ENCODE data around the gene SFXN5.
"Not testable (repeated sequence)": the region's sequence is repeated elsewhere in the genome, so short reads cannot be mapped to it uniquely, and the experiment has no call there.

The SFXN5 gene, protein sequence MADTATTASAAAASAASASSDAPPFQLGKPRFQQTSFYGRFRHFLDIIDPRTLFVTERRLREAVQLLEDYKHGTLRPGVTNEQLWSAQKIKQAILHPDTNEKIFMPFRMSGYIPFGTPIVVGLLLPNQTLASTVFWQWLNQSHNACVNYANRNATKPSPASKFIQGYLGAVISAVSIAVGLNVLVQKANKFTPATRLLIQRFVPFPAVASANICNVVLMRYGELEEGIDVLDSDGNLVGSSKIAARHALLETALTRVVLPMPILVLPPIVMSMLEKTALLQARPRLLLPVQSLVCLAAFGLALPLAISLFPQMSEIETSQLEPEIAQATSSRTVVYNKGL

DNA sequence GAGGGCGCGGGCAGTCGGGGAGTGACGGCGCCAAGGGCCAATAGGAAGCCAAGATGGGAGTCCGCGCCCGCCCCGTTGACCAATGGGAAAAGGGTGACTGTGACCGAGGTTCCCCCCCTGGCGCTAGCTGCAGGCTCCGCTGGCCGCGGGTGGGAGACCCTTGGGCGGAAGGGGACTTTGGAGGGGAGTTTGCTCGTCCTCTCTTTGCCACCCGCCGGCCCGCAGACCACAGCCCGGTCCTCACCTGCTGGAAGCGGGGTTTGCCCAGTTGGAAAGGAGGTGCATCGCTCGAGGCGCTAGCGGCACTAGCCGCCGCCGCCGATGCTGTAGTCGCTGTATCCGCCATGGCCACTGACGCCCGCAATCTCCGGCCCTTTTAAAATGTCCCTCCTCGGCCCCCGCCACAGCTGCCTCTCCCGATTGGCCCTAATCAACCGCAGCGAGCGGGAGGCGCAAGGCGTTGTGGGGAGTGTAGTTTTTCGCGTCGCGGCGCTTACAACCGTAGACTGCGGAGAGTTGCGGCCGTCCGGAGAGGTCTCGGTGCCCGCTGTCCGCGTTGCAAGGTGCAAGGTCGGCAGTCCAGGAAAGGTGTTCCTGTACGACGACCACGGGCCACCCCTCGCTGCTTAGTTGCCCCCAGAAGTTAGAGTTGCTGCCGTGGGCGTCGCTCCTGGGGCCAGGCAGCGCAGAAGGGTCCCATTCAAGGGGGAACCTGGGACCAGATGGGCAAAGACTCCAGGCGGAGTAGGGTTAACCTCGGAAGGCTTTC lies at the start of gene SFXN5:
SFXN5 (minus strand) TSS at position 353 of the 769 bp plus-strand sequence; CDS start at position 346, 7 bp downstream.
- DNase-seq: peak; percentile 96

DNA sequence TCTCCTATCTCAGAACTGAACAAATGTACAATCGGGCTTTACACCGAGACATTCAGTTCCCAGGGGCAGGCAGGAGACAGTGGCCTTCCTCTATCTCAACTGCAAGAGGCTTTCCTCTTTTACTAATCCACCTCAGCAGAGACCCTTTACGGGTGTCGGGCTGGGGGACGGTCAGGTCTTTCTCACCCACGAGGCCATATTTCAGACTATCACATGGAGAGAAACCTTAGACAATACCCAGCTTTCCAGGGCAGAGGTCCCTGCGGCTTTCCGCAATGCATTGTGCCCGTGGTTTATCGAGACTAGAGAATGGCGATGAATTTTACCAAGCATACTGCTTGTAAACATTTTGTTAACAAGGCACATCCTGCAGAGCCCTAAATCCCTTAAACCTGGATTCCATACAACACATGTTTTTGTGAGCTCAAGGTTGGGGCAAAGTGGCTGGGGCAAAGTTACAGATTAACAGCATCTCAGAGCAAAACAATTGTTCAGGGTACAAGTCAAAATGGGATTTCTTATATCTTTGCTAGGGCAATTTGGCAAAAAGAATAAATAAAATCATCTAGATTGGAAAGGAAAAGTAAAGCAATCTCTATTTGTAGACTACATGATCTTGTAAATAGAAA lies 48.2 kb upstream of the SFXN5 start:
- not testable (repeated sequence) for DNase-seq

DNA sequence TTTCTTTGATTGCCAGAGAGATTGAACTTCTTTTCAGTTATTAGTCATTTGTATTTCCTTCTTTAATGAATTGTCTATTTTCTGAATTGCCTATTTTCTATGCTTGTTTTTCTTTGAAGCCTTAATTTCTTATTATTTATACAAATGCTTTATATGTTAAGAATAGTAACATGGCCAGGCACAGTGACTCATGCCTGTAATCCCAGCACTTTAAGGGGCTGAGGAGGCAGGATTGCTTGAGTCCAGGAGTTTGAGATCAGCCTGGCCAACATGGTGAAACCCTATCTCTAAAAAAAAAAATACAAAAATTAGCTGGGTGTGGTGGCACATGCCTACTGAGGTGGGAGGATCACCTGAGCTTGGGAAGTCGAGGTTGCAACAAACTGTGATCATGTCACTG lies 45.9 kb upstream of the SFXN5 start:
- no peak for DNase-seq

DNA sequence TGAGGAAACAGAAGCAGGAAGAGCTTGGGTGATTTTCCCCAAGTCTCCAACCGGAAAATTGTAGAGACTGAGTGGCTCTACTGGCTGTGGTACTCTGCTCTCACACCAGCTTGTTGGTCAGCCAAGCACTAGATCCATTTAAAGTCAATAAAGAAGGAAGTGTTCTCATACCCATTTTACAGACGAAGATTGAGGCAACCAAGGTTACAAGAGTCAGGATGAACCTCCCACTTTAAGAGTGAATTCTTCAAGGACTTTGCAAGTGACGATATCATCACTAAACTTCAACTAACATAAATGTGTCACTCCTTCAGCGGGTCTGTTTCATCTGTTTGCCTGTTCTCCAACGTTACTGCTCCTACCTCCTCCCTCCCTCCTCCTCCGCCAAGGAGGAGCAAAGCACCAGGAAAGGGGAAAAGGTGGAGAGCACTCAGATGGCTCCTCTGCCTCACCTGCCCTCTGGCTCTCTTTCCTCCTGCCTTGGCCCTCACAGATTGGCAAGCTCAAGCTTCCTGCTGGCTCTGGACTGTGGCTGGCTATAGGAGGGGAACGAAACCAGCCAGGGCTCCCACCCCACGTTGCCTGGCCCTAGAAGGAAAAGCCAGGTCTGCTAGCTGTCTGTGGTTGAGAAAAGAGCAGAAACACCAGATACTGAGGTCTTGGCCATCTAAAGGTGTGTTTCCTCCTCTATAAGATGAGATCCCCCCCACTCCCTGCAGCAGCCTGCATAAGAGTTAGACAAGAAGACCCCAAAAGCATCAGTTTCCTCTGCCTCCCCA lies 44.9 kb upstream of the SFXN5 start:
- no peak for DNase-seq

DNA sequence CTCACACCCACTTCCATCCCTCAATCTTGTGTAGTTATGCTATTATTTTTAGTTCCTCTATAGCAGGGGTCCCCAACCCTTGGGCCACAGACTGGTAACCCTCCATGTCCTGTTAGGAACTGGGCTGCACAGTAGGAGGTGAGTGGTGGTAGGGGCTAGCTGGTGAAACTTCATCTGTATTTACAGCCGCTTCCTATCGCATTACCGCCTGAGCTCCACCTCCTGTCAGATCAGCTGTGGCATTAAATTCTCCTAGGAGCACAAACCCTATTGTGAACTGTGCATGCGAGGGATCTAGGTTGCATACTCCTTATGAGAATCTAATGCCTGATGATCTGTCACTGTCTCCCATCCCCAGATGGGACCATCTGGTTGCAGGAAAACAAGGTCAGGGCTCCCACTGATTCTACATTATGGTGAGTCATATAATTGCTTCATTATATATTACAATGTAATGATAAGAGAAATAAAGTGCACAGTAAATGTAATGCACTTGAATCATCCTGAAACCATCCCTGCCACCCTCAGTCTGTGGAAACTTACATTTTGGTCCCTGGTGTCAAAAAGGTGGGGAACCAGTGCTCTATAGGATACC lies 42.9 kb upstream of the SFXN5 start:
- peak; percentile 35 for DNase-seq

DNA sequence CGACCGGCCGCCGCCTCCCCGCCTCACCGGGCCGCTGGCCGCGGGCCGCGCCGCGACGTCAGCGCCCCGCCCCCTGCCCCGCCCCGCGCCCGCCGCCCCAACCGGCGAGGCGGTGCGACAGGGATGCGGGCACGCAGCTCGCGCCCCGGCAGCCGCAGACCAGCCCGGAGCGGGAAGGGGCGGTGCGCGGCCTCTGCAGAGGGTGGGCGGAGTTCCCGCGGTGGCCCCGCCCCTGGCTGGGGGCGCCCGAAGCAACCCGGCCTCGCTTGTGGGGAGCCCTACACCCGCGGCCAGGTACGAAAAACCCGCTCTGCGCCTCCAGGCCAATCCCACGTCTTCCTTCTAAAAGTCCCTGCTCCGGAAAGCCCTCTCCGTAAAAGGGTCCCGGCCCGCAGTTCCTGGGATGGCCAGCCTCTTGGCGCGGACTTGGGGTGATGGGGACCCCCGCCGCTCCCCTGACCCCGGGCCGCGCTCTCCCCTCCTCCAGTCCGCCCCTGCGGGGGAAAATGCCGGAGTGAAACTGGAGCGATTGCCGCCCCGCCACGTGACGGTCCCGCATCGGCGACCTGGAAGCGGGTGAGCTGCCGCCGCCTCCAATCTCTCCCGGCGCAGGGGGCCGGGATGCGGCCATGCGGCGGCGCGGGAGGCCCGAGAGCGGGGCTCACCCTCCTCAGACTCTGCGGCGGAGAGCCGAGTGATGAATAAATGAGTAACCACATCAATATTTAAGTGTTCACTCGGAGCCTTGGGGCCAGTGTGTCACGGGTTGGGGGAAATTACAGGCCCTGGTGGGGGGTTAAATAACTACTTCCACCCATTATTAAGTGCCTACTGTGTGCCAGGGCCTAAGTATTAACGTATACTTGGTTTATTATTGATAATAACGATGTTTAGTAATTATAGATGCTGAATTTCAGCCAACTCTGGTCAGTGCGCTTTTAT lies 41.7 kb upstream of the SFXN5 start, which contains the start of gene RAB11FIP5:
RAB11FIP5 (minus strand) TSS at position 36 of the 942 bp plus-strand sequence. CDS start 171 bp downstream, outside the sequence.
- DNase-seq: peak; percentile 74

DNA sequence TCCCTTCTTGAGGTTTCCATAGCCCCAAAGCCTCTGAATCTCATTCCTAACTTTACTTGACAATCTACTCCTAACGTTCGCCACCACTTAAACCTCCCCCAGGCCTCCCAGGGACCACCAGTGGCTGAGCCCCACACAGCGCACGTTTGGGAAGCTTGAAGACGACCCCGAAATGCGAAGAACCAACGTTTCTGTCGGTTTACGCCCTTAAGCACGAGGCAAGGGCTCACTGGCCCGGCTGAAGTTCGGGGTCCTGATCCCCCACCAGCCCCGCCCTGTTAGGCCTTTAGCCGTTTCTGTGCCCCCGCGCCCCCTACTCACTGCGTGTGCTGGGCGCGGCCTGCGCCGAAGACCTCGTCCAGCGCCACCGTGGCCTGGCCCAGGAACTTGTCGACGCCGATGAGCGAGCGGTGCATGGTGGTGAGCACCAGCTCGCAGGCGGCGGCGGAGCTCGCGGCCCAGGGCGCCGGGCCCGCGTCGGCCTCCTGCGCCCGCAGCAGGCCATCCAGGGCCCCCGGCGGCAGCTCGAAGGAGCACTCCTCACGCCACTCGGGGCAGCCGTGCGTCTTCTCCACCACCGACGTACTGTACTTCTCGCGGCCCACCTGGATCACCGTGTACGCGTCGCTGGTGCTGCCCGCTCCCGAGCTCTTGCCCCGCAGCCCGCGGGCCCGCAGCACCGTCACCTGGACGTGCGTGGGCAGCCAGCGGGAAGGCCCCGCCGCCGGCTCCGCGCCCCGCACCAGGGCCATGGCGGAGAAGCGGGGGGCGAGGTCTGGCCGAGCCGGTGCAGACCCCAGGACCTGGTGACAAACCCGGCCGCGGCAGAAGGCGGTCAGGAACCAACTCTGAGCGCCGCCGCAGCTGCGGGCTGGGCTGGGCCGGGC lies 40.8 kb upstream of the SFXN5 start:
- DNase-seq: peak; percentile 16

DNA sequence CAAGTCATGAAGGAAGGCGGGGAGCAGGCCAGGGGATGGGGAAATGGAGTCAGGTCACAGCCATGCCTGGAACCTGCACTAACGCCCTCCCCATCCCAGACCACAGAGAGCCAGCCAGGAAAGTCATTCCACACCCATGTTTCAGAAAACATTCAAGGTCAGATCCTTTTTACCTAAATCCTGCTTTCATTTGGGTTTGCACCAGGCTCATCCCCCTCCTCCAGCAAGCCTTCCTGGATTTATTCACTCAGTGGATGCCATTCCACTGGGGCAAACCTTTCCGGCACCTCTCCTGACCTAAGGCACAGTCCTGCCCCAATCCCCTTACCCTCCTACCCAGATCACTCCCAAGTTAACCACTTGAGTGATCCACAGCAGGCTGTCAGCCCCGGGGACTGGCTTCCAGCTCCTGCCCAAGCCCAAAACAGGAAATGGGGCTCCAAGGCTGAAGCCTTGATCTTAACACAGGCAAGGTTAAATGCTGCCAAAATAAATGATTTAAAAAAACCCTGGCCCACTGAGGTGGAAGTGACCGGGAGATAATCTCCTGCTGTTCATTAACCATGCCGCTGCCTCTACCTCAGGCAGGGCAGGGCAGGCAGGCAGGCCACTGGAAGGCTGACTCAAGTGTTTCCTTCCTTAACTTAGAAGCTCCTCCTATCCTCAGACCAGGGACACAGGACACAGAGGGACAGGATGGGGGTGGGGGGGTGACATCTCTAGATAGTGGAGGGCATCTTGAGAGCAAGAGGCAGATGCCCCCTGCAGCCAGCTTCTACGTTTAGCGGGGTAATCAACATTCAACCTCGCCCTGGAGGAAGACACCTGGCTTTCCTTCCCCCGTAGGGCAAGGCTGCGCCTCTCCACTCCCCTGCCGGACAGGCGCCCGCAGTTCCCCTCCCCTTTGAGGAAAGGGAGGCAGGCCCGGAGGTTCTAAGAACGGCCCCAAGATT lies 39.8 kb upstream of the SFXN5 start:
- peak; percentile 31 for DNase-seq

DNA sequence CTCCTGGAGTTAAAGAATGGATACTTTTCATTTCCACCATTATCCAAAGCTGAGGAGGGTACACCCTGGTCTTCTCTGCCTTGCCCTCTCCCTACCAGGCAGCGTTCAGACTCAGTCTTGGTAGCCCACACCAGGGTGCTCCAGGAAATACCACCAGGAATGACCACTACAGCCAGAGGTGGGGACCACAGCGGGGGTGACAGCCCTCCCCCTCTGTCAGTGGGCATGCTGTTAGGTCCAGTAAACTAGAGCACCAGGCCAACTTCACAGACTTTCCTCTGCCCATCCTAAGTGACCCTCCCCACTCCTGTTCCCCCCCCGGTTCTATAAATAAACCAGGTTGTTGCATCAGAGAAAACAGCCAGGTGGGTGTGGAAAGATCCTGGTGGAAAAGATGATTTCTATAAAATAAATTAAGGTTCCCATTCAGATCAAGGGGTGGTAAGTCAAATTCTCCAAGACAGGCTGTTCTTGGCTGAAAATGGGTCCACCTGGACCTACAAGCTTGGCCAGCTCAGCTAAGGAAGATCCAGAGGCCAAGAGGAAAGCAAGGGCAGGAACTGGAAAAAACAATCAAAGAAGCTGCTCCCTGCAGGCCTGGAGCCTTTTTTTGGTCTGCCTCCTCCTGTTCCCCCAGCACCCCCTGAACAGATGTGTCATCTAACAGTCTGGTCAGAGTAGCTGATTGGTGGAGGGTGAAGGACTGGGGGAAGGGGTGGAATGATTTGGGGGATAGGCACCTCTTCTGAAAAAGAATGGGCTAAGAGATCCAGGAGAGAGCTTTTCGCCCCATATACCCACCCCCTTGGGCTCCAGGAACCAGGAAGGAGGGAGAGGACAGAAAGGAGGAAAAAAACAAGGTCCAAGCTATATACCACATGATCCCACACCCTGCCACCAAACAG lies 38.9 kb upstream of the SFXN5 start:
- no peak for DNase-seq

DNA sequence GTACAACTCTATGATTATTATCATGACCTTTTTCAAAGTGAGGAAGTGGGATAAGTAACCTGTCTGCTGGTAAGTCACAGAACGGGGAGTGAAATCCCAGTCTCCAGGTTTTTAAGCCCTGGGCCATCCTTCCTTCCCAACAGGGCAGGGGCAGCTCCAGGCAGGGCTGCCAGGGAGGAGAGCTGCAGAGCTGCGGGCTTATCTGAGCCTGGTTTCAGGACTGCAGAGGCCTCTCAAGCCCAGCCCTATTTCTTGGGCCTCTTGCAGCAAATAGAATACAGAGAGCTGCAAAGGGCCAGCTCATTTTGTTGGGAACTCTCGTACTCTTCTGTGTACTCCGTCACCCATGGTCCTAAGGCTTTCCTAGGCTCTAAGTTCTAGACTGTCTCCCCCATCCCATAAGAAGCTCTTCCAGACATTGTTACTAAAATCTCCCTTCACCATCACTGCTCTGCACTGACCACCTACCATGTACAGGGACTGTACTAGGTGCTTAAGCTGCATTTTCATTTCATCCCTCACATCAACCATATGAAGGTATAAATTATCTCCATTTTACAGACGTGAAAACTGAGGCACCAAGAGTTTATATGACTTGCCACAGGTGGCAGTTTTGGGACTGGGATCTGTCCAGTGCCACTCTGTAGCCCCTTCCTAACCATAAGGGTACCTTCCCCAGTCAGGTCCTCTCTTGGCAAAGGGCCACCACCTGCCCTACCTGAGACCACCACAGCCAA lies 38.1 kb upstream of the SFXN5 start:
- DNase-seq: no peak

DNA sequence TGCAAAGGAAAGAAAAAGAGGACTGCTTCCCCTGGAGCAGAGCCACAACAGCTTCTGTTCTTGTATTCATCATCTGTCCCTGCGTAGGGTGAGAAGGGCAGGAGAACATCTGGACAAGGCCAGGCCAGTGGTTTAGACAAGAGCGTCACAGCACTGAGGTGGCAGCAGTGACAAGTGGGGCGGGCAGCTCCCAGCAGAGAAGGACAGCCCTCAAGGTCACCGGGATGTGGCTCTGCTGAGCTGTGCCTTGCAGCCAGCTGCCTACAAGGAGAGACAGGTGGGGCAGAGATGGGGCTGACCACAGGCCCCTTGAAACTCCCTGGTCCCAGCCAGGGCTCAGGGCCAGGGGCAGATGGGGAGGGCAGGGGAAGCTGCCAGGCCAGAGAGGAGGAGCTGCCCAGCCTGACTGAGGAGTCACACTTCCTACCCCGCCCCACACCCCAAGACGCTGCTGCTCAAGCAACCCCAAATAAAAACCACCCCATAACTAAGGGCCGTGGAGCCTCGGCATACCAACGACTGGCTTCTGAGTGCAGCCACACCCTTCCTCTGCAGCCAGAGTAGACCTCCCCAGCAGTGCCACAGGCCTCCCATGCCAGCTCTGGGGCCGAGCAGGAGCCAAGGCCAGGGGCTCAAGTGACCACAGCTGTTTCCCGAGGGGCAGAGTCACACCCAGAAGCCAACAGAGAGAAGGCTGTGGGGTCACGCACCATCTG lies 35.9 kb upstream of the SFXN5 start:
- no peak for DNase-seq

DNA sequence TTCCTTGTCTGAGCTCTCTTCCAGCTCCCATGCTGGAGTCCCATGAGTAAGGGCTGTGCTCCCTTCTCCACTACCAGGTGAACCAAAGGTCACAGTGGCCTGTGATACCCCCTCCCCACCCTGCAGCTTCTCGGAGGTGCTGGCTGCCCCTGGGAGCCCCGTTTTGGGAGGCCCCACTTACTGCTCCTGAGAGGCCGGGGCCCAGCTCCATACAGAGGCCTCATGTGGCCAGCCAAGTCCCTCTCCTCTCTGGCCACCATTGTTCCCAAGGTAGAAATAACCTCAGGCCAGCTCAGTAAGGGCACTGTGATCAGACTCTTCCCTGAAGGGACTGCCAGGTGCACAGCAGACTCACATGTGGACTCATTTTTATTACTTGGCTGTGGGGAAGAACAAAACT lies 35.3 kb upstream of the SFXN5 start:
- DNase-seq: no peak

DNA sequence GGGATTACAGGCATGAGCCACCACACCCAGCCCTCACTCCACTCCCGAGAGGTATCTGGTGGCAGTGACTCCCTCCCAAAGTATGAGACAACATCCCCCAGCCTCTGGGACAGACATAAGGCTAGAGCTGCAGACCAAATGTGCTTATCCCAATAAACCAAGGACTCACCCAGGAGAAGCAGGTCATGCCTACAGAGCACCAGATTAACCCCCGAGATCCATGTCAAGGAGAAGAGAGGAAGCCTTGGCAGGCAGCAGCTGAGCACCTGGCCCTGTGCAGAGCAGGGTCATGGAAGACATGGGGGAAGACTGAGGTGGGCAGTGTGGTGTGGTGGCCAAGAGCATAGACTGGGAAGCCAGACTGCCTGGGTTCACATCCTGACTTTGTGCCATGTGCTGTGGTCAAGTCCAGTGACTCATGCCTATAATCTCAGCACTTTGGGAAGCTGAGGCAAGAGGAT lies 34.0 kb upstream of the SFXN5 start:
- DNase-seq: no peak

DNA sequence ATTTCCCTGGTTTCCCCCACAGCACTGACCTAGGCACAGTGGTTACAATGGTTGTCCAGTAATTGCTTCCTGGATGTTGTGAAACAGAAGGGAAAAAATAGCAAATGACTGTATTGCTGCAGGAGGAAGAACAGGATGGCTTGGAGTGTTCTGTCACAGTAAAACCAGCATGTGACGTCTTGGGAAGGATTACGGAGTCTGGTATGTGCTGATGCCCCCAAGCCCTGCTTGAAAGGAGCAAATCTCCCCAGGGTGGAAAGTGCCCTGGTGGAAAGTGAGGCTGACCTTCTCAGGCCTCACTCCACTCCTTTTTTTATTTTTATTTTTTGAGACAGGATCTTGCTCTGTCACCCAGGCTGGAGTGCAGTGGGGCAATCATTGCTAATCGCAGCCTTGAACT lies 33.4 kb upstream of the SFXN5 start:
- no peak for DNase-seq

DNA sequence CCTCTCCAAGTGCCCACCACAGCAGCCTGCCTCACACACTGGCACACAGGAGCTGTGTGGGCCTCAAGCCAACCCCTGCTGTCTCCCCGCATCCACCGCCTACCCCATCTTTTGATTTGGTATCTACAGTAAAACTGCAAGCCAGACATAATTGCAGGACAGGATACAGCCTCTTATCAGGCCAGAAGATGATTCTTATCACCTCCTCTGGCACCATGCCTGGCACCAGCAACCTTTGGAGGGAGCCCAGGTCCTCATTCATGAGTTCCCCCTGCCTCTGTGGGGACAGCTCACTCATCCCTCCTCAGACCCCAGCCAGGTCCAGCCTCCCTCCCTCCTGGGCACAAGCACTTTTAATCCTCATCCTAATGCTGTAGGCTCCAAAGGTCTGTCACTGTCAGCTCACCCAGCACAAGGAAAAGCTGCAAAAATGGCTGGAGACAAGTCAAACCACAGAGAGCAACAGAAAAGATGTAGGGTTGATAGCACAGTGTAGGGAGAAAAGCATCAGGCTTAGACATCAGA lies 31.6 kb upstream of the SFXN5 start:
- DNase-seq: no peak

DNA sequence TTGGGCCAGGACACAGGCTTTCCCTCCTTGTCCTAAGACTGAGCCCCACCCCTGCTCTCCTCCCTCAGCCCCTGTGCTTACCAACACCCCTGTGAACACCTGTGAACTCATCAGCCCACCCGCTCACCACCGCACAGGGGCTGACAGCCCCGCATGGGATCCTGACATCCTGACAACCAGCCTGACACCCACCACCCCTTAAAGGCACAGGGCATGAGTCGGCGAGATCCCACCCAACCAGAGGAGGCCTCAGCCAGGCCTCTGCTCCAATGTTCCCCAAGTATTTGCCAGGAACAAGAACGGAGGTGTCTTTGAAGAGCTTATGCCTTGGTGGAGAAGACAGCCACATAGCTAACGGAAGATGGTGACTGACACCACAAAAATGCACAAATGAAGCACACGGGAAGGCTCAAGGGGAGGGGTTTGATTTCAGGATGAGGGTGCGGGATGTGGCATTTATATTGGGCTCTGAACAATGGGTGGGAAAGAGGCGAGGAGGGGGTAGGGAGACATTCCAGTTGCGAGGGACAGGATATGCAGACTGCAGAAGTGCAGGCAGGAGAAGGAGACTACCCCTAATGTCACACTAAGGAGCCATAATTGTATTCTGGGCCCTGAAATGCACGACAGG lies 30.2 kb upstream of the SFXN5 start:
- DNase-seq: no peak
